ENCODE results near the gene CRB2.

- TF ChIP-seq CTCF (IDR thresholded peaks at IDR 0.05) (no peak), EZH2 (IDR thresholded peaks at IDR 0.05; ENCODE audit: borderline replicate concordance, insufficient read depth, low read depth, low read length, poor library complexity, severe bottlenecking) (no peak)
These were observed 31.7 kb downstream of the CRB2 start for GRCh38 chr9:123387686-123388085.
